HUES64 (cell line): ENCODE data around the gene RAB11FIP4.

ENCODE experiments used
- H3K27ac ChIP-seq: 2 replicates; pipeline ENCODE4 v1.7.0; 2013; ENCODE audit warnings: low read depth, low read length, inconsistent platforms
- H3K27me3 ChIP-seq: 2 replicates; pipeline ENCODE4 v1.6.1; 2013; ENCODE audit warnings: mild to moderate bottlenecking, low read length; ENCODE audit not compliant: insufficient read depth
- H3K36me3 ChIP-seq: 2 replicates; pipeline ENCODE4 v1.6.1; 2013; ENCODE audit warnings: mild to moderate bottlenecking, low read length; ENCODE audit not compliant: insufficient read depth
- H3K4me1 ChIP-seq: 2 replicates; pipeline ENCODE4 v1.6.1; 2013; ENCODE audit warnings: mild to moderate bottlenecking, low read length, moderate library complexity; ENCODE audit not compliant: insufficient read depth
- H3K4me3 ChIP-seq: 2 replicates; pipeline ENCODE4 v1.5.1; 2013; ENCODE audit warnings: mild to moderate bottlenecking, low read length, moderate library complexity
- H3K9ac ChIP-seq: 2 replicates; pipeline ENCODE4 v1.6.1; 2013; ENCODE audit warnings: mild to moderate bottlenecking, low read depth, low read length
- H3K9me3 ChIP-seq: 2 replicates; pipeline ENCODE4 v1.6.1; 2013; ENCODE audit warnings: low read depth, low read length; ENCODE audit not compliant: insufficient read depth
- WGBS: fragments of 150-250, 120-280 bp; methylation state at CpG from one replicate; pipeline ENCODE4 v1.1.7; 2013; ENCODE audit warnings: missing lambda C conversion rate; 5-methylcytosine and 5-hydroxymethylcytosine counted together

Gene RAB11FIP4

DNA sequence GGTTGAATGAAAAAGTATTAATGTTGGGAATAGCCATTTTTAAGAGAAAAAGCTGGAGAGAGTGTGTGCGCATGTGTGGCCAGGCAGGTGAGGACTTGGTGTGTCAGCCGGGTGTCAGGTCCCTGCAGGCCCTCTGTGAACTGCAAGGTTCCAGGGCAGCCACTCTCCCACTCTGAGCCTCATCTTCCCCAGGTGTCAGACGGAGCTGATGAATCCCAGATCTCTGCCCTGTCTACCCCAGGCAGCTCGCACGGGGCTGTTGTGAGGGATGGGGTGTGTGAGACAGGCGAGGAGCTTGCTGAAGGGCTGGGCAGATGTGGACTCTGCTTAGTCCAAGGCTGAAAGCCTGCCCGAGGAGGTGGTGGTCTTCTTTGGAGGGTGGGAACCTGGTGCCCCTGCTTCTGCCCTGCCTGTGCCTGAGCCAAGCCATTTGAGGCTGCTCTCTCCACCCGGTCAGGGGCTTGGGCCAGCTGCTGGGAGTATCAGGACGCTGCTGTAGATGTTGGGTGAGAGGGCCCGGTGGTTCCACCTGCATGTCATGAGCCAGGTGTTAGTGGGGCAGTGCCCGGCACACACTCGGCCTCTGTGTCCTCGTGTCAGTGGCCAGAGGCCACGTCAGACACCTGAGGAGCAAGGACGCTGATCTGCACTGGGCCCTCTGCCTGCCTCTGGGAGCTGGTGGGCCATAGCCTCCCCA is 122.4 kb downstream of the RAB11FIP4 start:
- Histone ChIP-seq H3K4me1 (no peaks in the 10 kb centered on the region), H3K4me3 (no peak overlapping the region), H3K9me3 (no peaks in the 10 kb centered on the region), H3K27ac (no peak overlapping the region), H3K27me3 (no peaks in the 10 kb centered on the region), H3K9ac (no peak overlapping the region), H3K36me3 (no peaks in the 10 kb centered on the region; the same call in 1 of the 2 replicates)
- WGBS: 91% methylated on average over 15 of the region's 15 CpGs

DNA sequence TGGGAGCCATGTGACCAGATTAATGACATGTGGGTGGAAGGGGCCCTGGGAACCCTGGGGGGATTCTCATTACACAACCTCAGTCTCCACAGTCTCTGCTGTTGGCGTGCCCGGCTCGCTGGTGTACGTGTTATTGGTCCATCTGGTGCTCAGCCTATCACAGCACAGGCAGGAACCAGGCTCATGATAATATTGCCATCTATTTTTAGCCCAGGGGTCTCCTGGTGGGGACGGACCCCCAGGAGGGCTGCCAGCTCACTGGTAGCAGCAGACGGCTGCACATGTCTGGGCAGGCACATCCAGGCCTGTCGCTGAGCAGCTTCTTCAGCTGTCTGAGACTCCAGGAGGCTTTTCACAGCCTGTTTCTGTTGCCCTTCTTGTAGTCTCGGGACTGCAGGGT is 123.8 kb downstream of the RAB11FIP4 start:
- no peak overlapping the region for H3K27ac ChIP-seq
- H3K36me3 ChIP-seq: no peaks in the 10 kb centered on the region; the same call in 1 of the 2 replicates
- H3K4me1 ChIP-seq: no peaks in the 10 kb centered on the region
- no peak overlapping the region for H3K9ac ChIP-seq
- H3K9me3 ChIP-seq: no peaks in the 10 kb centered on the region
- WGBS: 93% methylated on average over 8 of the region's 8 CpGs
- H3K27me3 ChIP-seq: no peaks in the 10 kb centered on the region
- H3K4me3 ChIP-seq: no peak overlapping the region

DNA sequence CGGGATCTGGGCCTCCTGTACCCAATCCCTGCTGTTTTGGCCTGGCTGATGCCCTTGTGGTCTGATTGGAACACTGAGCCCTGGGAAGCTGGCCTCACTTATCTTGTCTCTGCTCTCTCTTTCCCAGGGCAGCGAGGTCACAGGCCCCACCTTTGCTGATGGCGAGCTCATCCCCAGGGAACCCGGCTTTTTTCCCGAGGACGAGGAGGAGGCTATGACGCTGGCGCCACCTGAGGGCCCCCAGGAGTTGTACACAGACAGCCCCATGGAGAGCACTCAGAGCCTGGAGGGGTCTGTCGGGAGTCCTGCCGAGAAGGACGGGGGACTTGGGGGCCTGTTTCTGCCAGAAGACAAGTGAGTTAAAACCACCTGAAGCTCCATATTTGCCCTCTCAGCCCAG is 126.0 kb downstream of the RAB11FIP4 start:
- no peak overlapping the region for H3K4me3 ChIP-seq
- 48% methylated on average over 11 of the region's 11 CpGs for WGBS
- no peaks in the 10 kb centered on the region for H3K27me3 ChIP-seq
- H3K36me3 ChIP-seq: peaks cover 10% of the 10 kb centered on the region; the same call in 1 of the 2 replicates
- H3K4me1 ChIP-seq: no peaks in the 10 kb centered on the region
- no peaks in the 10 kb centered on the region for H3K9me3 ChIP-seq
- no peak overlapping the region for H3K27ac ChIP-seq
- H3K9ac ChIP-seq: no peak overlapping the region

DNA sequence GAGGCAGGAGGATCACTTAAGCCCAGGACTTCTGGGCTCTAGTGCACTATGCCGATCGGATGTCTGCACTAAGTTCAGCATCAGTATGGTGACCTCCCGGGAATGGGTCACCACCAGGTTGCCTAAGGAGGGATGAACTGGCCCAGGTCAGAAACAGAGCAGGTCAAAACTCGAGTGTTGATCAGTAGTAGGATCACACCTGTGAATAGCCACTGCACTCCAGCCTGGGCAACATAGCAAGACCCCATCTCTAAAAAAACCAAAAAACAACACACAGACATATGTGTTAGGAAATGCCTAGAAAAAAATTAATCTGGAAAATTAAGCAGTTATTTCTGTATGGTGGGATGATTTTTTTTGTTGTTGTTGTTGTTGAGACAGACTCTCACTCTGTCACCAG is 127.0 kb downstream of the RAB11FIP4 start:
- no peak overlapping the region for H3K9ac ChIP-seq
- no peaks in the 10 kb centered on the region for H3K4me1 ChIP-seq
- H3K27ac ChIP-seq: no peak overlapping the region
- H3K27me3 ChIP-seq: no peaks in the 10 kb centered on the region
- no peak overlapping the region for H3K4me3 ChIP-seq
- H3K36me3 ChIP-seq: peaks cover 19% of the 10 kb centered on the region
- 94% methylated on average over 4 of the region's 4 CpGs for WGBS
- H3K9me3 ChIP-seq: no peaks in the 10 kb centered on the region

DNA sequence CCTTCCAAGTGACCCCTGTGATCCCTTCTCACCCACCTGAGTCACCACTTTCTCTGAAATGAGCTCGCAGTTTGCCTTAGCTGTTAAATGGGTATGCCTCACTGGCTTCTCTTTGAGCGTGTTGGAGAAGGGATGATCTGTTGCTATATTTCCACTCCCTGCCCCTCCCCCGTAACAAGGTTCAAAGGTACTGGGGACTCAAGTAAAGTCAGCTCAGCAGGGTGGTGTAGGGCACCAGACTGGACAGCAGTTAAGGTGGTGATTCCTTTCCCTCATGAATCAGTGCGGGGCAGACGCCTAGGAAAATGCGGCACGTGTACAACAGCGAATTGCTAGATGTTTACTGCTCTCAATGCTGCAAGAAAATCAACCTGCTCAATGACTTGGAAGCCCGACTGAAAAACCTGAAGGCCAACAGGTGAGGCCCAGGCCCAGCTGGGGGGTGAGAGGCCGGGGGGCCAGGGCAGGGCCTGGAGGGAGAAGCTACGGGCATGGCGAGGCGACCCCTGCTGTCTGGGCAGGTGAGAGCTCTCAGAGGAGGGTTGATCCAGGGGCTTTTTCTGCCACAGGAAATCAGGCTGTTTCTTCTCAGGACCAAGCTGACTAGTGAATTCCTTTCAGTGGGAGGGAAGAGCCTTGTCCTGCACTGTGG is 130.3 kb downstream of the RAB11FIP4 start:
- 93% methylated on average over 13 of the region's 13 CpGs for WGBS
- Histone ChIP-seq H3K9me3 (no peaks in the 10 kb centered on the region), H3K4me3 (no peak overlapping the region), H3K4me1 (no peaks in the 10 kb centered on the region), H3K27ac (no peak overlapping the region), H3K9ac (no peak overlapping the region), H3K27me3 (no peaks in the 10 kb centered on the region), H3K36me3 (peaks cover 32% of the 10 kb centered on the region)

DNA sequence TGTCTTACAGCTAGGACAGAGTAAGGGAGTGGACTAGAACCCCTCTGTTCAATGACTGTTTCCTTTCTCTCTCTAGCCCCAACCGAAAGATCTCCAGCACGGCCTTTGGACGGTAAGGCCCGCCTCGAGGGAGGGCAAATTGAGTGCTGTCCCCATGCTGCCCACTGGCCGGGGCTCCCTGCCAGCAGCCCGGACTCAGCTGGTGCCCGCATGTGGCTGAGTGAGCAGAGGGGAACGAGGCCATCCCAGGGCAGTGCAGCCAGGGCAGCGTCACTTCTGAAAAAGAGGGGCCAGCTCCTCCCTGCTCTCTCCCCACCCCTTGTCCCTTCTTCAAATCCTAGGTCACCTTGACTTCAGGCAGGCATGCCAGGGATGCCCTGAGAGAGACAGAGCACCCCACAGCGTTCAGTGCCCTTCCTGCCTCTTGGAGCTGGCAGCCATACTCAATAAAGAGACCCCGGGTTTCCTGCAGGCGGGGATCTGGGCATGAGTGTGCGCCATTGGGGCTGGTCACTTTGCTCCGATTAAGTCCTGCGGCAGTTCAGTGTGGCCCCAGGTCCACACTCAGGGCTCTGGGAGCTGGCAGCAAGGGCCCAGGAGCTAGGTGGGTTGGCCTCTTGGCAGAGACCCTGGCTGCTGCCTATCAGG is 130.9 kb downstream of the RAB11FIP4 start:
- WGBS: 95% methylated on average over 16 of the region's 16 CpGs
- H3K36me3 ChIP-seq: peaks cover 37% of the 10 kb centered on the region

DNA sequence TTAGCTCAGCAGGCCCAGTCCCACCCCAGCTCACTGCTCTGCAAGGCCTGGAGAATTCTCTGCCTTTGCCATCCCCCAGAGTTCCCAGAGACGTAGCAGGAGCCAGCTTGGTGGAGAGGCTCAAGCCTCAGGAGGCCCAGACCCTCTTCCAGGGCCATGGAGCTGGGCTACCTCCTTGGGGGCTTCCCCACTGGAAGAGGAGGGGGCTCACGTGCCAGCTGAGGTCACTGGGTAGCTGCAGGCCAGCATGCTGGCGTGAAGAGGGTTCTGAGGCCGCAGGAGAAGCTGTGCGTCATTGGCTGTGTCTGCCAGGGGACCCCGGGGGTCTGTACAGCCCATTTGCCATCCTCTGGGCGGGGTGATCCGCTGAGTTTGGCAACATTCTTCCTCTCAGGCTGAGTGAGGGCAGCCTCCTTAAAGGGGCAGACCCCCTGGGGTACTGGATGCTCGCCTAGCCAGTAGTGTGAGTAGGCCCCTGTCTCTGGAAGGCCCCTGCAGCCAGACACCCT is 131.6 kb downstream of the RAB11FIP4 start:
- Histone ChIP-seq H3K9me3 (no peaks in the 10 kb centered on the region), H3K4me3 (no peak overlapping the region), H3K36me3 (peaks cover 38% of the 10 kb centered on the region), H3K27me3 (no peaks in the 10 kb centered on the region), H3K4me1 (no peaks in the 10 kb centered on the region), H3K9ac (no peak overlapping the region), H3K27ac (no peak overlapping the region)
- WGBS: 87% methylated on average over 9 of the region's 9 CpGs

More for the DNA sequence above, 130.9 kb downstream of the RAB11FIP4 start:
- Histone ChIP-seq H3K4me1 (no peaks in the 10 kb centered on the region), H3K27me3 (no peaks in the 10 kb centered on the region), H3K4me3 (no peak overlapping the region), H3K9me3 (no peaks in the 10 kb centered on the region), H3K27ac (no peak overlapping the region), H3K9ac (no peak overlapping the region)

DNA sequence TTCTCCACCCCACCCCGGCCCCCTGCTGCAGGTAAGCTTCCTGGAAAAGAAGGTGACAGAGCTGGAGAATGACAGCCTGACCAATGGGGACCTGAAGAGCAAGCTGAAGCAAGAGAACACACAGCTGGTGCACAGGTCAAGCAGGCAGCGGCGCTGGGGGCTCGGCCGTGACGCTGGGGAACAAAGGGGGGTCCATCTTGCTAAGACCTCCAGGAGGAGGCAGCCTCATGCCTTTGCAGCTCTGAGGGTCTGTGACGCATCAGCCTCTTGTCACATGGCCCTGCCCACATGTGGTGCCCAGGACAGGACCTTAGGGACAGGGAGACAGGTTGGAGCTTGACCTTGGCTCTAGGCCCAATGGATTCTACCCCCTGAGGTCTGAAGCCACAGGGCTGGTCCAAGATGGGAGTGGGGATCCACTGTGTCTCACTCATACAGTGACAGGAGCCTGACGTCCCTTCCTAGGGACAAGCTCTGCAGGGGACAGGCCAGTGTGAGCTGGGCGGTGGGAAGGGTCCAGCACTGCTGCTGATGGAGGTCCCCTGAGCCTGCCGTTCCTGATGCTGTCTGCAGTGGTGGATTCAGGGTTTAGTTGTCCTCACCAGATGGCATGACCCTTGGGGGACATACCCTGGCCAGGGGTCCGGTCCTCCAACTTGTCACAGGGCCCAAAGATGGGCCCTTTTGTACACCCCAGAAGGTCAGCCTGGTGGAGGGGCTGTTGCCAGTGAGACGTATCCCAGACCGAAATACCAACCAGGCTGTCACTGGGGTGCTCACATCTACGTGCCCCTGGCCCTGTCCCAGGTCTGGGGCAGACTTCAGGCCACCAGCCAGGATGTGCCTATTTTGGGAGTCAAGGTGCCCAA is 132.6 kb downstream of the RAB11FIP4 start:
- Histone ChIP-seq H3K4me1 (no peaks in the 10 kb centered on the region), H3K27ac (no peak overlapping the region), H3K9ac (no peak overlapping the region), H3K36me3 (peaks cover 49% of the 10 kb centered on the region), H3K27me3 (no peaks in the 10 kb centered on the region), H3K9me3 (no peaks in the 10 kb centered on the region), H3K4me3 (no peak overlapping the region)
- WGBS: 96% methylated on average over 14 of the region's 14 CpGs

DNA sequence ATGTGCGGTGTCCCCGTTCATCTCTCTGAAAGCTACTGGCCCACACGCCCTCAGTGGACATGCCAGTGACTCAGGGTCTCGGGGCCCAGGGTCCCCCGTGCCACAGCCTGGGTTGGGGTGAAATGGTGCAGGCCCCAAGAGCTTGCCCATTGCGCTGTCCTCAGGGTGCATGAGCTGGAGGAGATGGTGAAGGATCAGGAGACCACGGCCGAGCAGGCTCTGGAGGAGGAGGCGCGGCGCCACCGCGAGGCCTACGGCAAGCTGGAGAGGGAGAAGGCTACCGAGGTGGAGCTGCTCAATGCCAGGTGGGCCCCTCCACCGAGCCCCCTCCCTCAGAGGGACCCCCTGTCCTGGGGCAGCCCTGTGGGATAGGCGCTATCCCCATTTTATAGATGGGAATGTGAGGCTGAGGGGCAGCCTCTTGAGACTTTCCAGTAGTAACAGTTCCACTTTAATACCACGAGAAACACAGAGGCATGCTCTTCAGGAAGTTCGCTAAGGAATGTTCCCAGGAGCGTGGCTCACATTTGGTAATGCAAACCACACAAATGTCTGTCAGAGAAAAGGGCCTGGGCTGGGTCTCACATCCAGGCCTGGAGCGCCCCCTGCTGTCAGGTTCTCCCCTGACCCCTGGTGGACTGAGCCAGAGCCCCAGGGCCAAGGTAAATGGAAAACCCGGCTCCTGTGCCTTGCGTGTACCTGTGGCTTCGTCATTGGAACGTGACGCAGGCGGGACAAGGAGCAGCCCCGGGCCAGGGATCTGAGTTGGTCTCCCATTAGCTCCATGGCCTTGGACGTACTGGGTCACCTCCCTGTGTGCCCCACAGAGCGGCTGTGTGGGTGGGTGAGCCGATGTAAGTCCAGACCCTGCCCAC is 133.7 kb downstream of the RAB11FIP4 start:
- no peaks in the 10 kb centered on the region for H3K4me1 ChIP-seq
- H3K9me3 ChIP-seq: no peaks in the 10 kb centered on the region
- 71% methylated on average over 31 of the region's 31 CpGs for WGBS
- H3K36me3 ChIP-seq: peaks cover 59% of the 10 kb centered on the region
- H3K9ac ChIP-seq: no peak overlapping the region
- H3K27ac ChIP-seq: peak overlapping the region; percentile 41; the same call in 1 of the 2 replicates
- no peak overlapping the region for H3K4me3 ChIP-seq
- H3K27me3 ChIP-seq: no peaks in the 10 kb centered on the region
